HG03575 (cell line): ENCODE data around the gene HOXA10.

Experiments used
- ATAC-seq: cut with Tn5 transposase; IDR thresholded peaks from one replicate; pipeline ENCODE4 v1.9.1; 2021; ENCODE audit not compliant: unreplicated experiment, insufficient number of reproducible peaks, low FRiP score; ENCODE audit errors: extremely low read depth

HOXA10 gene

GRCh38 chr7:27160145-27160545 is 14.0 kb downstream of the HOXA10 start:
- no peak for ATAC-seq

- no peak for ATAC-seq
Observed at GRCh38 chr7:27159266-27160144, 14.6 kb downstream of the HOXA10 start.

GRCh38 chr7:27158436-27159265 is 15.5 kb downstream of the HOXA10 start:
- ATAC-seq: no peak

DNA sequence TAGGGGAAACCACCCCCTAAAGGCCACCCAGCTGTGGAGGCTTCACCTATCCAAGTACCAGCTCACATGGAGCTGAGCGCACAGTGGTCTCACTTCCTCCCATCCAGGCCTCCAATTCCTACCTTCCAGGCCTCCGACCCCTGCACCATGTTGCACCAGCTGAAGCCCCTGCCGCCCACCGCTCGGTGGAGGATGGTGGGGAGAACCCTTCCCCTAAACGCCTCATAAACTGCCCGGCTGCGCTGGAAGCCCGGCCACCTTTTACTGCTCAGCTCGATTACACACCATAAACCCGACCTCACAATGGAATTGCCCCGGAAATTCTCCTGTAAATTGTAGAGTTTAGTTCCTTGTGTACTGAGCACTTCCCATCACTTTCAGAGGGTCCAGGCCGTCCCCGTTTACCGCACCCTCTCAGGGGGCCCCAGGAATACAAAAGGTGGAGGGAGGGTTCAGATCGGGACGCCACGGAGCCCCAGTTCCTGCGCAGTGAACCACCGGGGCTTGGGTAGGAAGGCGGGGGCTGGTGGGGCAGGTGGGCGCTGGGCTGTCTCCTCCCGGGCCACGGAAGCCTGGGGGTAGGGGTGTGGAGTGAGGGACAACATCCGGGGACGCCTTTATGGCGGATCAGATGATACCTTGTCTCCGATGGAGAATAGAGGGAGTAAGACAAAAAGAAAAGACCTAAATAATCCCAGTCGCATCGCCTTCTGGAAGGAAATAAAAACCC is 16.3 kb downstream of the HOXA10 start:
- ATAC-seq: no peak

GRCh38 chr7:27156916-27157701 is 17.0 kb downstream of the HOXA10 start:
- no peak for ATAC-seq

DNA sequence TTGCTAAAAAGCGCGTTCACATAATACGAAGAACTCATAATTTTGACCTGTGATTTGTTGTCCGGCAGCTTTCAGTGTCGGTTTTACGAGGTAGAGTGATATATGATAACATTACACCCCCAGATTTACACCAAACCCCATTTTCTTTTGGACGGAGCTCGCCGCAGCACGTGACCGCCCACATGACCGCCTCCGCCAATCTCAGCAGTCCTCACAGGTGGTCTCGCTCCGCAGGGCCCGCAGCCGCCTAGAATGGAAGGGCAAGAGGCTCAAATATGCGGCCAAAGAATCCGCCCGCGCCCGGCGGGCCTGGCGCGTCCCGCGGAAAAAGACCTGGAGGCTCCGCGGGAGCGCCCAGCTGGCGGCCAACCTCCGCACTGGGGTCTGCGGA is 17.6 kb downstream of the HOXA10 start, which contains the start of gene HOXA7:
Gene HOXA7, minus strand, starts transcription at position 168 of the 391 bp plus-strand sequence. Its CDS starts 130 bp downstream, at position 38.
- no peak for ATAC-seq

DNA sequence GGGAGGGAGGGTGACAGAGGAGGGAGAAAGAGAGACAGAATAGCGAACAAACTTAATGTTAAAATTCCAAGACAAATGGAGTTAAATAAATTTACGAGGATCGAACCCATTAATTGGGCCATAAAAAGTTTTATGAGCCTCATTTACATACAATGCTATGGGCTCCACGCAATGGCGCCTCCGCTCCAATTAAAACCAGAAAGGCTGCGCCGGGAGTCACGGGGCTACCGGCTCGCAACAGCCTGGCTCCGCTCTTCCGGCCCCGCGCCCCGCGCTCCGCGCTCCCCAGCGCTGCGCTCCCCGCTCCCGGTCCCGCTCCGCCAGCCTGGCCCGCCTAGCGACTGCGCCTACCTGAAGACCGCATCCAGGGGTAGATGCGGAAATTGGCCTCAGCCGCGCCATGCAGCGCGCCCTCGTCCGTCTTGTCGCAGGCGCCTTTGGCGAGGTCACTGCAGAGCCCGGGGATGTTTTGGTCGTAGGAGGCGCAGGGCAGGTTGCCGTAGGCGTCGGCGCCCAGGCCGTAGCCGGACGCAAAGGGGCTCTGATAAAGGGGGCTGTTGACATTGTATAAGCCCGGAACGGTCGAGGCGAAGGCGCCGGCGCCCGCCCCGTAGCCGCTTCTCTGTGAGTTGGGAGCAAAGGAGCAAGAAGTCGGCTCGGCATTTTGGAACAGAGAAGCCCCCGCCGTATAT is 18.2 kb downstream of the HOXA10 start:
- ATAC-seq: no peak

DNA sequence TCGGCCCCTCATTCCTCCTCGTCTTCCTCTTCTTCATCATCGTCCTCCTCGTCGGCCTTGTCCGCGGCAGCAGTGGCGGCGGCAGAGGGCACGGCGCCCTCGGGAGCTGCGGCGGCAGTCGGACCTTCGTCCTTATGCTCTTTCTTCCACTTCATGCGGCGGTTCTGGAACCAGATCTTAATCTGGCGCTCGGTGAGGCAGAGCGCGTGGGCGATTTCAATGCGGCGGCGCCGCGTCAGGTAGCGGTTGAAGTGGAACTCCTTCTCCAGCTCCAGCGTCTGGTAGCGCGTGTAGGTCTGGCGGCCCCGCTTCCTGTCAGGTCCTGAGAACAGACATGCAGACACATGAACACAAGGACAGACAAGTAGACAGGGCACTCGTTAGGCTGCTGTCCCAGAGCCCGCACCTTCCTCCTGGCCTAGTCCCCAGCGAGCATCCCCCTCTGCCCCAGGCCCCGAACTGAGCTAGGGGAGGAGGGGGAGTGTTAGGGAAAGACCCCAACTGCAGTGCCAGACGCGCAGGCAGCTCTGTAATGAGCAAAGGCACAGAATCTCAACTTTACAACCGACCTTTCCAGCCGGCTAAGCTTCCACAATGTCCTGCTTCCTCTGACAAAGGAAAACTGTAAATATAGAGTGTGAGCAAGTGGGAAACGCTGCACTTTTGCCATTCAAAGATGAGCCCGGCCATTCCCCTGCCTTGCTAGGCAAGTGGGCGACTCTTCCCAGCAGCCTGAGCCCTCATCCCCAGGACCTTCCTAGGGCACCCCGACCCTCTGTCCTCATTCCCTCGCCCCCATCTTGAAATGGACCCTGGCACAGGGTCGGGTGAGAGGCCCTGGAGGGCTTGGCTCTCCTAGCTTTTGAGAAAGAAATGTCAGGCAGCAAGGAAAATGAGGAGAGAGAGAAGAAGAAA is 19.0 kb downstream of the HOXA10 start:
- no peak for ATAC-seq

DNA sequence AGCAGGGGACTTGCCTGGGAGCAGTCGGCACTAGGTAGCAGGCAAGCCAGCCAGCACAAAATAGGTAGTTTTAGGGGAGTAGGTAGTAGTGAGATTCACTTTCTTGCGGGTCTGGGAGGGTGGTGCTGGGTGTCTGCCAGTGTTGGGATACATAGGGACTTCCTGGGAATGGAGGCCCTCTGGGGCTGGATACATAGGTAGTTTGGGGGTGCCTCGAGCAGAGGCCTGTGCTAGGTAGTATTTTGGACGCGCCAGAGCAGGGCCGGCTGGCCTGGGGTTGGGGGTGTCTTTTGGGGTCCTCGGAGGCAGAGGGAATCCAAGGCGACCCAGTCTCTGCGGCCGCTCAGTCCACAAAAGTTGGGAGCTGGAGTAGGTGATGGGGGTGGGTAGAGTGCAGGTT is 19.8 kb downstream of the HOXA10 start:
- ATAC-seq: no peak

- no peak for ATAC-seq
Observed at GRCh38 chr7:27153526-27153925, 20.6 kb downstream of the HOXA10 start.

- no peak for ATAC-seq
Observed at GRCh38 chr7:27152816-27153442, 21.2 kb downstream of the HOXA10 start.

DNA sequence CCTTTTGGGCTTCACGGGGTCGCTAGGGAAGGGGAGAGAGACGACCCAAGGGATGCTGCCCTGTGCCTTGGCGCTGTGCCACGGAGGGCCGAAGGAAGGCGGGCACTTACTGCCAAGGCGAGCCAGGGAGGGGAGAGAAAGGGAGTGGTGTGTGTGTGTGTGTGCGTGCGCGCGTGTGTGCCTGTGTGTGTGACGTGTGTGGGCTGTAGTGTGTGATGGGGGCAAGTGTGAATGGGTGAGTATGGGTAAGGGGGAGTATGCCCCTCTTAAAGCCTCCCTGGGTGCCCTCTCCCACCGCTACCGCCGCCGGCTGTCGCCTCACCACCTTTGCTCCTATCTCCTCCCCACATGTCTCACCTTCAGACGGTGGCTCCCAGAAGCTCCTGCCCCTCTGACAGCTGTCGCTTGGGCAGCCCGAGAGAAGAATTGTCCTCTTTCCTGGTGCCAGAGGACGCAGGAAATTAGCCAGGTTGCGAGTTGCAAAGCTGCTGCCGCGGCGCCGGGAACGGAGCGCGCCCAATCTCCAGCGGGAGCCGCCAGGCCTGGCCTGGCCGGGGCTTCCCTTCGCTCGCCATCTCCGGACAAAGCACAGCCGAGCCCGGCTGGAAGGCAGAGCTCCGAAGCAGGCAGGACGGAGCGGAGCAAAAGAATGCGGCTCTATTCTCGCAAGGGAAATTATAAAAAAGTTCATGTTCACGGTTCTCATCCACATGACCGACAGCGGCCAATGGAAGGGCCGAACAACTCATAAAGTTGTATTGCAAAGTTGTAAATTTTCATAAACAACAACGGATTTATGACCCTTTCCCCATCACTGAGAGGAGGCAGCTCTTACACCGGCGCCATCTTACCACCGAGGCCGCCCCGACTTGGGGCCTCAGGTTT is 21.9 kb downstream of the HOXA10 start, which contains the start of gene HOXA3:
Gene HOXA3, minus strand, starts transcription at position 653 of the 885 bp plus-strand sequence. CDS start 41,943 bp downstream, outside the sequence.
- no peak for ATAC-seq

DNA sequence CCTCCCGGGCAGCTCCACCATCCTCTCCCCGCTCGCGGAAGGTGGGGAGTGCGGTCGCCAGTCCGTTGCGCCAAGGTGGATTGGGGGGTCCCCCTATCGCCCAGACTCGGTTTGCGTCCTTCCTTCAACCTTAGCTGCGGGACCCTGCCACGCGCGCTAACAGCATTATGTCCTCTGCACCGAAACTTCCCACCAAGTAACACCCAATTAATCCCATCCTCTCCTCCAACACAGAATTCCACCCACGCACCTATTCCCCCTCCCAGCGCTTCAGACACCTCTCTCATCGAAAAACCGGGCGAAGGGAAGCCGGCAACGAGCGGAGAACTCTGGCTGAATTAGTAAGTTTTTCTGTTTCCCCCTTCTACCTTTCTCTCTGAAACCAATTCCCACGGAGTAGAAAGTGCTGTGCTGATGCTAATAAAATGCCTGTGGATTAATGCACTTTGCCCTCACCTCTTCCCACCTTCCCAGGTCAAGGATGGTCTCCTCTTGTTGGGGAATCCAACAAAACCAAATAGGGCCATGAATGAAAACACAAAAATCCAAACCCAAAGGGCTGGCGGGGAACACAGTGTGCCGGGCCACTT is 22.7 kb downstream of the HOXA10 start:
- no peak for ATAC-seq

GRCh38 chr7:27150568-27151340 is 23.4 kb downstream of the HOXA10 start:
- no peak for ATAC-seq
